ENCODE measurements around the gene CFAP300.

Gene CFAP300

DNA sequence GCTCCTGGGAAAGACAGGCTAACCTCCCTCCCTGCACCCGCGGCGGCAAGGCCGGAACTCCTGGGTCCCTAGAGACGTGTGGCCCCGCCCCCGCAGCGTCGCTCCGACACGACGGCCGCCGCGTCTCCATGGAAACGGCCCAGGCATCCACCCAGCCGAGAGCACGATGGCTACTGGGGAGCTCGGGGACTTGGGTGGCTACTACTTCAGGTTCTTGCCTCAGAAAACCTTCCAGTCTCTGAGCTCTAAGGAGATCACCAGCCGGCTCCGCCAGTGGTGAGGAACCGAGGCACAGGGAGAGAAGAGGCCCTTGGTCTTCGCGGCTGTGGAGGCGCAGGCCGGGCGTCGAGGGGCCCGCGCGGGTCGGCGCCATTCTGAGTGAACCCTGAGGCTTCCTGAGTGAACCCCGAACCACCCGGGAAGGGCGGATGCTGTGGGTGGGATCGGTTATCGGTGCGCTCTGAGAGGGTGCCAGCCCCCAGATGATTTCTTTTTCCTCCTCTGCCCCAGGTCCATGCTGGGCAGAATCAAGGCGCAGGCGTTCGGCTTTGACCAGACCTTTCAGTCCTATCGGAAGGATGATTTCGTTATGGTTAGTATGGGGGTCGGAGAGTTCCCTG lies at the start of gene CFAP300:
Gene CFAP300 (plus strand): TSS at position 133 of the 620 bp plus-strand sequence. CDS start 34 bp downstream, at position 167.
- no peak for DNase-seq

DNA sequence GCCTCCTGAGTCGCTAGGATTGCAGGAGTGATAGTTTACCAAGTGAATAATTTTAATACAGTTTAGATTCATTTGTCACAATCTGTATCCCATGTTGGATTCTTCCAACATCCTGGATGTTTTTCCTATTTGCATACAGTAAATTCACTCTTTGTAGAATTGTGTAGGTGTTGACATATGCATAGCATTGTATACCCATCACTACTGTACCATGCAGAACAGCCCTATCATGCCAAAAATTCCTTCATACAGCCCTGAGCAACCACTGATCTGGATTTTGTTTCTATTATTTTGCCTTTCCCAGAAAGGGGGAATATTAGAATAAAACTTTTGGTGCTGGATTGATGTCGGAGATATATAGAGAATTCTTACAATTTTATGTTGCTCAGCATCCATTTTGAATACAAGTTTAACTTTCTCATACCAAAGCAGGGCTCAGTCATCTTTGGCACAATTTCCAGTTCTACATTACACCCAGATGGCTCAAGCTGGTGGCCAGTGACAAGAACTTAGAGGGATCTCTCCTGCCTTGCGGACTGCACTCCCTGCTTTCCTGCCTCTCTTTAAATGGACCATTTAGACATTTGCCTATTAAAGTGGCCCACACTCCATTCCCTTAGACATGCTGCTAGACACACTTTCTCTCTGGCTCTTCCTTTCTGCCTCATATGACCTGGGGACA lies 45.4 kb upstream of the CFAP300 start:
- no peak for DNase-seq

DNA sequence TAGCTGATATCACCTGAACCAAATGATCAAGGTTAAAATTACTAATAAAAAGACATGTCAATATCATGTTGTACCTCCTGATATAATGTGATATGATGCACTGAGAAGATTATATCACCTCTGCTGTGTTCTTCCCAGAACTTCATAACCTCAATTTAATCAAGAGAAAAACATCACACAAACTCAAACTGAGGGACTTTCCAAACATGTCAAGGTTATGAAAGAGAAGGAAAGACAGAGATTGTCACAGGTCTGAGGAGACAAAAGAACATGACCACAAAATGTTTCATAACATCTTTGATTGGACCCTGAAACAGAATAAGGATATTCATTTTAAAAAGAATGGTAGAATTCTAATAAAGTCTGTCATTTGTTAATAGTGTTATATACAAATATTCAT lies 43.0 kb upstream of the CFAP300 start:
- no peak for DNase-seq

DNA sequence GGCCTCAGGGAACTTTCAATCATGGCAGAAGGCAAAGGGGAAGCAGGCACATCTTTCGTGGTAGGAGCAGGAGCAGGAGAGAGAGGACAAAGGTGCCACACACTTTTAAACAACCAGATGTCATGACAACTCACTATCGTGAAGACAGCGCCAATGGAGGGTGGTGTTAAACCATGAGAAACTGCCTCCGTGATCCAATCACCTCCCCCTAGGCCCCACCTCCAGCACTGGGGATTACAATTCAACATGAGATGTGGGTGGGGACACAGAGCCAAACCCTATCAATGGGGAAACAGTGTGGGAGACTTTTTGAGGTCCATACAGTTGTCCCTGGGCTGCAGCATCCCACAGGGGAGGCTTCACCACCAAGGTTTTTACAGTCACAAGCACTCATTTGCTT lies 41.9 kb upstream of the CFAP300 start:
- DNase-seq: no peak

DNA sequence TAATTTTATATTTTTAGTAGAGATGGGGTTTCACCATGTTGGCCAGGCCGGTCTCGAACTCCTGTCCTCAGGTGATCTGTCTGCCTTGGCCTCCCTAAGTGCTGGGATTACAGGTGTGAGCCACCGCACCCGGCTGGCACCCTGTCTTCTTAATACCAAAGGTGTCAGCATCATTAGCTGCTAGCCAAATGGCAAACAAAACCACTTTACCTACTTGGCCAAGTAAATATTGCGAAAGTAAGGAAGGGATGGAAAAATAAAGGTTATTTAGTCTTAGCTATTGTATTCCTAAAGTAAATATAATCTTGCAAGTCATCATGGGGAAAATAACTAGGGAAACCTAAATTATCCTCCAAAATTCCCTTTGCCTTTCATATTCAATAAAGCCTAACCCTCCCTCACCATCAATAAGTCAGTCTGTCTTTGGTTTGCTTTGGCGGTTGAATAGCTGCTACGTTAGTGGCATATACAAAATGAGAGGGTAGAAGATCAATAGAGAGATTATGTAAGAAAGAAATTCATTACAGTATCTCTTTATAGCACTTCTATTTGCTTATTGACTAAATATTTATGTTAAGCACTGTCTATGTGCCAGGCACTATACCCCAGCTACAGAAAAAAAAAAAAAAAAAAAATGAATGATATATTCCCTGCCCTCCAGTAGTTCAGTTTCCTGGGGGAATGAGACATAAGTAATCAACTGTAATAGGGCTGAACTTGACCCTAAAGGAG lies 40.2 kb upstream of the CFAP300 start:
- no peak for DNase-seq

DNA sequence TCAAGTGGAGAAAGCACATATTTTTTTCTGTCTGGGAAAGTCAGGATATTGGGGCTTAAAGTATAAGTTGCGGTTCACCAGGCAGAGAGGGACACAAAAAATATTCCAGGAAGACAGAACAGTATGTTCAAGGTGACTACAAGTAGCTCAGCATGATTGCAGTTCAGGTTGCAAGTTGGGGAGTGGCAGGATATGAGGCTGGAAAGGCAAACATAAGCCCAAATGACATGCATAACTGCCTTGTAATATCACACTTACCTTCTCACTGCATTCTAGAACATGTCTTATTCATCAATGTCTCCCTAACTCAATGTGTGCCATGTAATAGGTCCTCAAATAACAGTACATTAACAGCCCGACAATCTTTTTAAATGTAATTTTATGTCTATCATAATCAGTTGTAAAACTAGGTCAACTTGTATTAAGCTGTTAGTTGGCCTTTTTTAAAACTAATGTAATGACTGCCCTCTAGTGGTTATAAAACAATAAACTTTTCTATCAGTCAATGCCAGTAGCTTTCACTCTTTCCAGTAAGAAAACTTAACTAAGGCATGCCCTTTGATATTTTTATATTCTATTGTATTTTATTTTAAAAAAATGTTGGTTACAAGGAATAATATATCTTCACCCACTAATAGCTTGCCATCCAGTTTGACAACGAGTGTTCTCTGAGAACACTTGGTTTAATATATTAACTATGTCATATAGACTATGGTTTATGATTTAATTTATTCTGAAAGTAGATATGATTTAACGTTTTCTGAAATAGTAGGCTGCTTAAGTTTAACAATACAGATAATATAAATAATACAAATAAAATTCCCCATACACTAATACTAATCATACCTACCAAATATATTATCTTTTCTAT lies 39.4 kb upstream of the CFAP300 start:
- DNase-seq: no peak

DNA sequence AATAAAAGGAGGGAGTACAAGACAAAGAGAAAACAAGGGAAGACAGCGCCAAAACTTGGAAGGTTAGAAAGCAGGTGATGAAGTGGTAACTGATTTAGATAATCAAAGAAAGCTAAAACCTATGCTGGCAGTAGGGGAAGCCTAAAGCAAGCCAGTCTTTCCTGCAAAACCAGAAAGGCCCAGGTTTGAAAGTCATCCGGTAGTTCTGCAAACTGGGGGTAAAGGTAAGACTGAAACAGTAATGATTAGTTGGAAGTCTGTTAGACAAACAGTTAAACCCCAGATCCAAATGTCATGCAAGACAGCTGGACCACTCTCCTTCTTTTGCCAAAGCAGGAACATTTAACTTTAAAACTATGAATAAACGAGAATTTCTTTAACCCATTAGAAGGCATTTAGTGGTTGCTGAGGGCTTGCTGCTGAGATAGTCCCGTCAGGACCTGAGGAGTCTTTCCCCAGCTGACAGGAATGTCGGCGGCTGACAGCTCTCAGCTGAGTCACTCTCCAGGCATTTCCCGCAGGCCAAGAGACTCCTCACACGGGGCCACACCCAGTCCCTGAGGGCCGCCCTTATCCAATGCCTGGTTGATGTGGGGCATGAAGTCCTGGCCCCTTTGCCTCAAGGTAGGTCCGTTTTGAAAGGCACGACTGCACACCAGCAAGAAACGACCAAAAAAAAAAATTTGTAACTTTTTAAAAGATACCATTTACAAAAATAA lies 36.3 kb upstream of the CFAP300 start:
- no peak for DNase-seq

DNA sequence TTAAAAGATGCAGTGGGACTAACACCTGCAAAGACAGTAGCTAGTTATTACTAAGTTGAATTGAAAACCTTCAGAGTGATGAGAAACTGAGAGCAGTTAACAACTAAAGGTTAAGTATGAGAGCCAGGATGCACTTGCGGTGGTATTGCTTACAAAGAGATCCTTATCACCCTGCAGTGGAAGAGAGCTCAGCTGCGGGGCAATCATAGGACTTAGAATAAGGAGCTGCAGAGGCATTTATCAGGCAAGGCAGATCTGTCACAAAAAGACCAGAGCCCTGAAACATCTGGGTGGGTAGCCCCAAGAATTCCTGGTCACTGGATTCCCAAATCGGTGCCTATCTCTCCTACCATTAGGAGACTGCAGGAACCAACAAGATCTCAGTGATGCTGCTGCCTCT lies 34.3 kb upstream of the CFAP300 start:
- no peak for DNase-seq

DNA sequence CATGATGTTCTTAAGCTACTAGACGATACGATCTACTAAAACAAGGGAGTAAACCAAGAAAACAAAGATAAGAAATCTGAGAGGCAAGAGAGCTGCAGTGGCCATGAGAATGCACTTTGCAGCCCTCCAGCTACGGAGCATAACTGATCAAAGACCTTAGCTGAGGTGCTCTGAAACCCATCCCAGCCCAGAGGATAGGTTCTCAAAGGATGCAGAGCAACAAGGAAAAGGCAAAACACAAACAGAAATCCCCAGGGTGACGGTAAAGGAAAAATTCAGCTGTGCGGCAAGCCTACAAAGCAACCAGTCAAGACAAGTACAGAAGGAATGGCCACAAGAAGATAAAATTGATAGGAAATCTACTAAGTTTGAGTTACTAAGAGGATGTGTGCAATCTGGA lies 32.5 kb upstream of the CFAP300 start:
- DNase-seq: no peak

DNA sequence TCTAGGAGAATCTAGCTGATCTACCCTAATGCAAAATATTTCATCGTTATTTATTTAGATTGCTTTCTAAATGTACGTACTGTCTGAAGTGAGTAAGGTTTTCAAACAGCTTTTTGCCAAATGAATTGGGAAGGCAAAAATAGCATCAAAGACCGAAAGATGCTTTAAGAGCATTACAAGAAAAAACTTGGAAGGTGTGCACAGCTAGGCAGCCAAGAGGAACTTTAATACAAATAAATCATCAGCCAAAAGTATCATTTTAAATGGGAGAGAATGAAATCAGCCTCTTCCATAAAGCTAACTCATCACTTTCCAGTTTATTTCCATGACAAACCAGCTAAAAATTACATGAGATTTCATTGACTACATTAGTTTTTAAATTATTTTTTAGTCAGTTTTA lies 30.2 kb upstream of the CFAP300 start:
- no peak for DNase-seq

DNA sequence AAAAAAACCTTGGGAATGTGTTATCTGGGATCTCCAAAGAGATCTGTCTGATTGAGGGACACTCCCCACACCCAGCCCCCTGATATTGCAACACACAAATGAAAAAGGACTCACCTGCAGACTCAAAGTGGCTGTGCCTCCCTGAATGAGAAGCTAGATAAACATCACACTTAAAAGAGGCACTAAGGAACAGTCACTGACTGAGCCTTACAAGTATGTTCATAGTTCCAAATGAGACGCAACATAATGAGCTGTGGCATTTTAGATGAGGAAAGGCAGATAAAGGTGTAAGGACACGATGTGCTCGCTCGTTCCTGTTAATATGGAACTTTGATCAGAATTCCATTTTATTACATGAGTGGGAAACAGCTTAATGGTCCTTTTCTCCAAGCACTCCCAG lies 21.0 kb upstream of the CFAP300 start:
- DNase-seq: no peak

DNA sequence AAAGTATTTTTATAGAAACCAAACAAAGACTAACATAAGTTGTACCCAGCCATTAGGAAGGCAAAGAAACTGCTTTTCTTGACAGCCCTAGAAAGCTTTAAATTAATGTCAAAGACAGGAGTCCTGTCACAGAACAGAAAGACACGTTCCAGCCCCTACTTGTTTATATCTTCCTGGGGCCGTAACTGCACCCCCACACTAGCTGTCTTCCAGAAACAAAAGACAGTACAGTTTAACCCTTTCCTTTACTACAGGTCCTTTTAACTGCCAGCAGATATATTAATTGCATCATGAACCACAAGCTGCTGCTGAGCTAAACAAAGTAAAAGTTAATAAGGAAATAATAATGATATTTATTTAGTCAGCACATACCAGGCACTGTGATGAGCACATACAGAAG lies 20.3 kb upstream of the CFAP300 start:
- DNase-seq: no peak

DNA sequence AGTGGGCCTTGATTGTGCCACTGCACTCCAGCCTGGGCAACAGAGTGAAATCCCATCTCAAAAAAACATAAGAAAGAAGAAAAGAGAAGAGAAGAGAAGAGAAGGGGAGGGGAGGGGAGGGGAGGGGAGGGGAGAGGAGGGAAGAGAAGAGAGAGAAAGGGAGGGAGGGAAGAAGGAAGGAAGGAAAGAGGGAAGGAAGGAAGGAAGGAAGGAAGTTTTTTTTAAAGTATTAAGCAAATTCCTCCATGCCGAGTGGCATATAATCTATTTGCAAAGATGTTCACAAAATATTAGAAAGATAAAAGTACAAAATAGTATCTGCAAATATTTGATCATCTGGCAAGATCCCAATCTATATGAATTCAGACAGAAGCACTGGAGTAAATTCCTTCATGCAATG lies 10.5 kb upstream of the CFAP300 start:
- DNase-seq: no peak

DNA sequence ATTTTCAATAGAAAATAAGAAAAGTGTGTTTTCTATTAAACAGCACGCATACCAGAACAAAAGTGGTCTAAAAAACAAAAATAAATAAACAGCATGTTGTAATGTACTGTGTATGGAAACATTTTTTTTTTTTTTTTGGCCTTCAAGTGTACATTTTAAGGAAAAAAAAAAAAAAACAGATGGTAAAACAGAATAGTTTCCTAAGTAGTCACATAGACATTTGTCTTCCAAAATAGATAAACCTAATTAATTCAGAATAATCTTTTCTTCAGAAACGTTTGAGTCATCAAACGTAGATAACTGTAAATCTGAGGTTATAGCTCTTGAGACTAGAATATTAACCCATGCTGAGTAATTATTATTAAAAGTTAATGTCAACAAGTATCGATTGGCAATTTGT lies 396 bp upstream of the CFAP300 start:
- DNase-seq: no peak

DNA sequence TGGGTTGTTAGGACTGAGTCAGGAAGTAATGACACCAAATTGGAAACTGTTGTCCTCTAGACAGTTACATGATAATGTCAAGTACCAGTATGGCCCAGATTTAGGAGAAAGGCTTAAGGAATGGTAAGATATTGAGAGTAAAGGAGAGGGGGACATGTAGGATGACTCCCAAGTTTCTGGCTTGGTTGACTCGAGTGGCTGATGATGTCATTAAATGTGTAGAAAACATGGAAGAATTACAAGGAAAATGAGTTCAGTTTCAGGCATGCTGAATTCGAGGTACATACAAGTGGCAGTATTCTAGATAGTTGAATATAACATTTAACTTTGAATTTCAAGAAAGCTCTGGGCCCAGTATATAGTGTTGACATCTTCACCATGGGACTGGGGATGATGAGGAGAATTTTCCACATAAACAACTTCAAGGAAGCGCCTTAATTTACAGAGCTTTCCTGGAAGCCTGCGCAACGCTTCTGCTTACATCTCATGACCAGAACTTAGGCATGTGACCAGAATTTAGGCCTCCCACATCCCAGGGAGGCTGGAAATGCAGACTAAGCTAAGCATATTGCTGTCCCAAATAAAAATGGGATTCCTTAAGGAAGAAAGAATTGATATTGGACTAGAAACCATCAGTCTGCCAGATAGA lies 3.8 kb downstream of the CFAP300 start:
- no peak for DNase-seq

DNA sequence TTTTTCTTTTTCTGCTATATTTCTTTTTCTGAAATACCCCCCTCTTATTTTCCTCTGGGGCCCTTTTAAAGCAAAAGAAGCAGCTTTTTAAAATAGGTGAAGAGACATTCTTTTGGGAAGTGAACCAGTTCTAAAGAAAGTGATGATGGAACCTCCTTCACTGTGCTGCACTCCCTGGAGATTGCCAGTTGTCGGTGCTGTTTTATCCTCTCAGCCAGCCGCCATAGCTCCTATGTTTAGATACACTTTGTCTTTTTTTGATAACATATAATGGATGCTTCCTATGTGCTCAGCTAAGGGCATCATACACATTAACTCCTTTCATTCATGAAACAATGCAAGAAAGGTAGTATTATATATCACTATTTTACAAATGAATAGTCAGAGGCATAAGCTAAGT lies 14.0 kb downstream of the CFAP300 start:
- DNase-seq: no peak

DNA sequence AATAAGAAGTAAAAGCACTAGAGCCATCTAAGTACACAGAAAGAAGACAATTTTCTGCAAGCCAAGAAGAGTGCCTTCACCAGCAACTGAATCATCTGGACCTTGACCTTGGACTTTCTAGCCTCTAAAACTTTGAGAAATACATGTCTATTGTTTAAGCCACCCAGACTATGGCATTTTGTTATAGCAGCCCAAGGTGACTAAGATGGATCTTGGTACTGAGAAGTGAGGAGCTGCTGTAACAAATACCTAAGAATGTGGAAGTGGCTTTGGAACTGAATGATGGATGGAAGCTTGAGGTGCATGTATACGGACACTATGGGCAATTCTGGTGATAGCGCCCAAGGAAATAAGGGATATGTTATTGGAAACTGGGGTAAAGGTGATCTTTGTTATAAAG lies 14.9 kb downstream of the CFAP300 start:
- no peak for DNase-seq

DNA sequence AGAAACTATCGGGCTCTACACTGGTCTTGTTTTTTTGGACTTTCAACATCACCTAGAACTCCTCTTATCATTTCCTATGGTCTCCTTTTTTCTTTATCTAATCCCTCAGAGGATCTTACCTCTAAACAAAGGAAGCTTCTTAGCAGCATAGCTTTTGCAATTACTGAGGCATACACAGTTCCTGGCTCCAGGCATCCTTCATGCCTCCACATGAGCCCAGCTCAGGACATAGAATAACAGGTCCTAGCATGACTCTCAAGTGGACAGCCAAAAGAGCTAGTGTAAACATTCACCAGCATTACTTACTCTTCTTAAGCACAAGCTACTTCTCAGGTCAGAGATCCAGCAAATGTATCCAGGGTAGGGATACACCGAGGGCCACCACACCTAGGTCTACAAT lies 17.1 kb downstream of the CFAP300 start:
- DNase-seq: no peak

DNA sequence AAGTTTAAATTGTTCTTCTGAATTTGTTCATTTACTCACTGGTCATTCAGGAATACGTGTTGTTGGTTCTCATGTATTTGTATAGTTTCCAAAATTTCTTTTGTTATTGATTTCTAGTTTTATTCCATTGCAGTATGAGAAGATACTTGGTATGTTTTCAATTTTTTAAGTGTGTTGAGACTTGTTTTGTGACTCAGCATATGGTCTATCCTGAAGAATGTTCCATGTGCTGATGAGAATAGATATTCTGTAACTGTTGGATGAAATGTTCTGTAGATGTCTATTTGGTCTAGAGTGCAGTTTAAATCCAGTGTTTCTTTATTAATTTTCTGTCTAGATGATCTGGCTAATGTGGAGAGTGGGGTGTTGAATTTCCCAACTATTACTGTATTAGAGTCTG lies 23.5 kb downstream of the CFAP300 start:
- DNase-seq: no peak

DNA sequence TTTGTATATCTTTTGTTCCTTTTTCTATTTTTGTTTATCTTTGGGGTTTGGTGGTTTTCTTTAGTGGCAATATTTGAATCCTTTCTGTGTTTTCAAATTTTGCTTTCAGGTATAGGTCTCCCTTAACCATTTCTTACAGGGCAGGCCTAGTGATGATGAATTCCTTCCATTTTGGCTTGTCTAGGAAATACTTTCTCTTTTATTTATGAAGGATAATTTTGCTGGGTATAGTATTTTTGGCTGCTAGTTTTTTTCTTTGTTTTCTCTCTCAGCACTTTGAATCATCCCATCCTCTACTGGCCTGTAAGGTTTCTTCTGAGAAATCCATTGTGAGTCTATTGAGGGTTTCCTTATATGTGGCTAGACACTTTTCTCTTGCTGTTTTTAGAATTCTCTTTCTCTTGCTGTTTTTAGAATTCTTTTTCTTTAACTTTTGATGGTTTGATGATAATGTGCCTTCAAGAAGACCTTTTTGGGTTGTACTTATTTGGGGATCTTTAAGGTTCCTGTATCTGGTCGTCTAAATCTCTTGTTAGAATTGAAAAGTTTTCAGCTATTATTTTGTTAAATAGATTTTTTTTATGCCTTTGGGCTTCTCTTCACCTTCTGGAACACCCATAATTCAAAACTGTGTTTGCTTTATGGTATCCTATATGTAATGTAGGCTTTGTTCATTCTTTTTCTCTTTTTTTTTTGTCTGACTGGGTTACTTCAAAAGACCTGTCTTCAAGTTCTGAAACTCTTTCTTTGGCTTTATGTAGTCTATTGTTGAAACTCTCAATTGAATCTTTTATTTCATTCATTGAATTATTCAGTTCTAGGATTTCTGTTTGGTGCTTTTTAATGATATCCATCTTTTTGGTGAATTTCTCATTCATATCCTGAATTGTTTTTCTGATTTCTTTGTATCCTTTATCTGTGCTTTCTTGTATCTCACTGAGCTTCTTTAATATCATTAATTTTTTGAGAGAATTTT lies 24.5 kb downstream of the CFAP300 start:
- DNase-seq: no peak

DNA sequence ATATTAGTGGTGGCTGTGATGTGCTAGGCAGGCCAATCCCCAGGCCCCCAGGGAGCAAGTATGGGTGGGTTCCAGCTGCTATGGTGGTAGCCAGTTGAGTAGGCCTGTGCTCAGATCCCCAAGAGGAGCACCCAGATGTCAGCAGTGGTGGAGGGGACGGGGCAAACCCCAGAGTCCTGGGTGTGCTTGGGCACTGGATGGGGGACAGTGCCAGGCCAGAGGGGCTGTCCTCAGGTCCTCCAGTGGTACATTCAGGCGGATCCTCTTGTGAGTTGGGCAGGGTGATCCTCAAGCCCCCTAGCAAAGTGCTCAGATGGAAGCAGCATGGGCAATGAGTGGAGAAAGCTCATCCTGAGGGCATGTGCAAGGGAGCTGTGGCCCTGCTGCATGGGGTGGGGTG lies 26.0 kb downstream of the CFAP300 start:
- no peak for DNase-seq
